BE2C (cell line): Measurements from ENCODE around the gene RBP3.

ENCODE experiments used
- DNase-seq: peaks from one replicate; pipeline ENCODE4 v3.0.0-alpha.2; 2020
- H3K27me3 ChIP-seq: fragments of 250-450 bp; sonication (Bioruptor Pico); 2 replicates; pipeline ENCODE4 v1.5.1; 2020; ENCODE audit warnings: mild to moderate bottlenecking
- H3K36me3 ChIP-seq: fragments of 250-450 bp; sonication (Bioruptor Pico); 2 replicates; pipeline ENCODE4 v1.5.1; 2020; ENCODE audit warnings: mild to moderate bottlenecking
- H3K4me1 ChIP-seq: fragments of 250-450 bp; sonication (Bioruptor Pico); 2 replicates; pipeline ENCODE4 v1.5.1; 2020
- H3K4me3 ChIP-seq: 2 replicates; pipeline ENCODE4 v1.5.1; 2011; ENCODE audit warnings: low read depth, low read length
- H3K9me3 ChIP-seq: fragments of 250-450 bp; sonication (Bioruptor Pico); 2 replicates; pipeline ENCODE4 v1.5.1; 2020
- CTCF ChIP-seq: IDR thresholded peaks from 2 replicates; pipeline ENCODE4 v1.5.1; 2012; ENCODE audit warnings: mild to moderate bottlenecking, low read depth, low read length

RBP3 gene

DNA sequence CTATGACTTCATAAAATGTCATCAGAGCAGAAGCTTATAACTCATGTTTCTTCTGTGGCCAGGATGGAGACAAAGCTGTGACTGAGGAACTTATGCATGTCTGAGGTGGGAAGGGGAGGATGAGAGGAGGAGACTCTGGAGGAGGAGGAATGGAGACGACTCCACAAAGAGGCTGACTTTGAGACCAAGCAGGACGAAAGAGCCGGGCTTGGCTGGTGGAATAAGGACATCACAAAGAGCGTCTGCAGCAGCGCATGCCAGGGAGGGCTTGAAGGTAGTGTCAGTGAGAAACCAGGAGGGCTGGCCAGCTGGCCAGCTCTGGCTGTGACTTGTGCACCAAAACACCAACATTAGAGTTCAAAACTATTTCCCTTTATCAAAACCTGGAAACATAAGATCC, 32.0 kb upstream of the RBP3 start:
- TF ChIP-seq CTCF = no peak
- Histone ChIP-seq H3K4me3 (no peak overlapping the region), H3K27me3 (no peaks in the 10 kb centered on the region)

DNA sequence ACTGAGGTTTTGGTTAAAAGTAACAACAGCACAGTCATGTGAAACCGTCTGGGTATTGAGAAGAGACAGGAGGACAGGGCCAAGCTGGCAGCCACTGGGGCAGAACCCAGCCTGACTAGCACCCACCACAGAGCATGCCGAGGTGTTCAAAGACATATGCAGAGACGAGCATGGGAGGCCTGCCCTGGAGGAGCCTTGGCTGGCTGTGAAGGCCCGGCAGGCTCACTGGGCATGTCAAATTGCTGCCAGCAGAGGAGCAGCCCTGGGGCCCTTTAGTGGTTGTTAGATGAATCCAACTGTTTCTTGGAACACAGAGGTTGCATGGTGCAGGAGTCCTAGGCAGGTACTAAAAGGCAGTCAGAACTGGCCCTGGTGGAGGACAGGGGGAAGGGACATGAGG, 30.9 kb upstream of the RBP3 start:
- TF ChIP-seq CTCF = no peak
- Histone ChIP-seq H3K4me1 (no peaks in the 10 kb centered on the region), H3K27me3 (no peaks in the 10 kb centered on the region), H3K9me3 (no peaks in the 10 kb centered on the region), H3K36me3 (no peaks in the 10 kb centered on the region), H3K4me3 (no peak overlapping the region)
- no peak for DNase-seq

More for the DNA sequence above, 32.0 kb upstream of the RBP3 start:
- no peak for DNase-seq
- Histone ChIP-seq H3K9me3 (no peaks in the 10 kb centered on the region), H3K36me3 (no peaks in the 10 kb centered on the region), H3K4me1 (no peaks in the 10 kb centered on the region)

DNA sequence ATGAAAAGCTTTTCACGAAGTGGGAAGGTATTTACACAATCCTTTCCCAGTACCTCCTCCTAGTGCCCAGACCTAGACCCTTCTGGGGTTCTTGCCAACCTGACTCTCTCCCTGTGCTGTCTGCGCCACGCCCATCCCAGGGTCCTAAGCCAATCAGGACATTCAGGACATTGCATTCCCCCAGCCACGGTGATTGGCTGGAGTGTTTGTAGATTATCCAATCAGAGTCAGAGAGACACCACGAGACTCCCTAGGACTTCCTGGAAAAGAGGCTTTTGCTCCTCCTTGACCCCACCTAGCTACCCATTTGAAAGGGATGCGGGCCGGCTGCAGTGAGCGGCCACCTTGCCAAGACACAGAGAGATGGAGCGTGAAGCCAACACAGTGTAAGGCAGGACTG, 29.5 kb upstream of the RBP3 start:
- Histone ChIP-seq H3K36me3 (no peaks in the 10 kb centered on the region), H3K4me1 (no peaks in the 10 kb centered on the region), H3K9me3 (no peaks in the 10 kb centered on the region), H3K4me3 (no peak overlapping the region), H3K27me3 (no peaks in the 10 kb centered on the region)
- peak; percentile 50 for DNase-seq
- no peak for TF ChIP-seq CTCF

DNA sequence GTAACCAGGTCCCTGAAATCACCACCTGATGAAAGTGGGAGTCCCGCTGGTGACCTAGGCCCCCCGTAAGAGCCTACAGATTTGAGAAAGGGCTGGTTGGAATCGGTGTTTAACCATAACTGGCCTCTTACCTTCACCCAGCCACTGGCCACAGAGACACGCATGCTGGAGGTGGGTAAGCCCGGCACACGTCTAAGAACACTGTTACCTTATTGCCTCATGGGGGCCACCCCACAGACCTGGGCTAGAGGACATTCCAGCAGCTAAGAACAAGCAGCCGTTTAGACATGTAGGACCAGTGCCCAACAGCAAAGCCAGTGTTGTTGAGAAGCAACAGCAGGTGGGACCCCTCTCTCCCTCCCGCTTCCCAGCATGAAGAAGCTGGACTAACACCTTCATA, 28.4 kb upstream of the RBP3 start:
- no peak for TF ChIP-seq CTCF
- H3K9me3 ChIP-seq = no peaks in the 10 kb centered on the region
- H3K4me3 ChIP-seq = no peak overlapping the region
- H3K27me3 ChIP-seq = no peaks in the 10 kb centered on the region
- no peaks in the 10 kb centered on the region for H3K36me3 ChIP-seq
- no peak for DNase-seq
- H3K4me1 ChIP-seq = no peaks in the 10 kb centered on the region

DNA sequence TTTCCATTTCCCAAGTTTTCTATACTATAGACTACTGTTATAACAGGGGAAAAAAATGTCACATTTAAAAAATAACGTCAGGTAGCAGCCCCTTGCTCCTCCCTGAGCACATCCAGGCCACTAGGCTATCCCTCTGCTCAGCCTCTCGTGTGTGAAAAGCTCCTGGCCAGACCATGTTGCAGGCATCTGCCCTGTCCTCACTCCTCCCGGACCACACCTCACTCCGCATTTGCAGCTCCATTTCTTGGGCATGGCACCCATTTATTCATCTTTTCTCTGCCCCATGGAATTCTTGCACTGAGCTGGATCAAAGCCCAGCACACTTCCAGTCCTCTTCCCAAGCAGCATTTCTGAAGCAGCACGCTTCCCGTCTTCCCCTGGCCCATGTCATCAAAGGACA, 27.4 kb upstream of the RBP3 start:
- TF ChIP-seq CTCF = no peak
- DNase-seq = no peak
- H3K27me3 ChIP-seq = no peaks in the 10 kb centered on the region
- H3K36me3 ChIP-seq = no peaks in the 10 kb centered on the region
- H3K4me3 ChIP-seq = no peak overlapping the region
- no peaks in the 10 kb centered on the region for H3K9me3 ChIP-seq
- H3K4me1 ChIP-seq = no peaks in the 10 kb centered on the region

GRCh38 chr10:47321521-47322195, 26.5 kb upstream of the RBP3 start:
- no peak for TF ChIP-seq CTCF
- peaks cover 5% of the 10 kb centered on the region for H3K4me1 ChIP-seq
- H3K9me3 ChIP-seq = no peaks in the 10 kb centered on the region
- no peaks in the 10 kb centered on the region for H3K27me3 ChIP-seq
- no peak for DNase-seq
- H3K4me3 ChIP-seq = no peak overlapping the region
- no peaks in the 10 kb centered on the region for H3K36me3 ChIP-seq
